Embryonic facial prominence (tissue), 1 donor: ENCODE data around the gene DDX54.

Experiments used
- DNase-seq: peaks from one replicate; pipeline ENCODE4 v3.0.0-alpha.2; 2016; ENCODE audit errors: extremely low spot score

DDX54 gene

GRCh38 chr12:113185180-113186032, at the start of gene DDX54, which contains the start of gene RITA1:
Gene DDX54, minus strand, starts transcription at chr12:113185478. Its CDS starts 27 bp downstream, at chr12:113185451.
Gene RITA1, plus strand, starts transcription at chr12:113185721. Its CDS starts 1,026 bp downstream, at chr12:113186747.
- DNase-seq: peak; percentile 11

GRCh38 chr12:113234483-113234882, 49.2 kb upstream of the DDX54 start:
- no peak for DNase-seq

GRCh38 chr12:113233967-113234366, 48.7 kb upstream of the DDX54 start:
- DNase-seq: no peak

GRCh38 chr12:113232840-113233585, 47.7 kb upstream of the DDX54 start:
- no peak for DNase-seq

GRCh38 chr12:113232089-113232839, 47.0 kb upstream of the DDX54 start:
- no peak for DNase-seq

DNA sequence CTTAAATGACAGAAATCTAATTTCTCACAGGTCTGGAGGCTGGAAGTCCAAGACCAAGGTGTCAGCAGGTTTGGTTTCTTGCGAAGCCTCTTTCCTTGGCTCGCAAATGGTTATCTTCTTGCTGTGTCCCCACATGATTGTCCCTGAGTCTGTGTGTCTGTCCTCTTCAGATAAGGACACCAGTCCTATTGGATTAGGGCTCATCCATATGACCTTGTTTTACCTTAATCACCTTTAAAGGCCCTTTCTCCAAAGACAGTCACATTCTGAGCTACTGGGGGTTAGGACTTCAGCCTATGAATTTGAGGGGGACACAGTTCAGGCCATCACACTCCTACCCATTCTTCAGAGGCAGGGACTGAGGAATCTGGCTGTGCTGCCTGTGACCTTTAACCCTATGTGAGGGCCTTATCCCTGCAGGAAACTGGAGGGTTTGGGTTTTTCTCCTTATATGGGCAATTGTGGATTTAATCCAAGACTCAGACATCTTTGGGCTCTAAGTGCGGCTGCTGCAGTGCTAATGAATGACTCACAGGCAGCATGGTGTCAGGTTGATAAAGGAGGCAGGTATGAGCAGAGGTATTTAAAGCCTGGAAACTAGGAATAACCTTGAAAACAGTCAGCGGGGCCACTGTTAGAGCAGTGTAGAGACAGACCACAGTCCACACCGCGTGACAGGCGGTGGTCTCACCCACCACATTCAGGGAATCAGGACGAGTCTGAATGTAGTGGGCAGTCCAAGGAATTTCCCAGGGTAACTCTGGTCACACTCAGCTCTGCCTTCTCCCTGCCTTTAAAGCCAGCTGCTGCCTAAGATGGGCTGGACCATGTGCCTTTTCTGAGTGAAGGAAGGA, 46.2 kb upstream of the DDX54 start:
- DNase-seq: no peak

DNA sequence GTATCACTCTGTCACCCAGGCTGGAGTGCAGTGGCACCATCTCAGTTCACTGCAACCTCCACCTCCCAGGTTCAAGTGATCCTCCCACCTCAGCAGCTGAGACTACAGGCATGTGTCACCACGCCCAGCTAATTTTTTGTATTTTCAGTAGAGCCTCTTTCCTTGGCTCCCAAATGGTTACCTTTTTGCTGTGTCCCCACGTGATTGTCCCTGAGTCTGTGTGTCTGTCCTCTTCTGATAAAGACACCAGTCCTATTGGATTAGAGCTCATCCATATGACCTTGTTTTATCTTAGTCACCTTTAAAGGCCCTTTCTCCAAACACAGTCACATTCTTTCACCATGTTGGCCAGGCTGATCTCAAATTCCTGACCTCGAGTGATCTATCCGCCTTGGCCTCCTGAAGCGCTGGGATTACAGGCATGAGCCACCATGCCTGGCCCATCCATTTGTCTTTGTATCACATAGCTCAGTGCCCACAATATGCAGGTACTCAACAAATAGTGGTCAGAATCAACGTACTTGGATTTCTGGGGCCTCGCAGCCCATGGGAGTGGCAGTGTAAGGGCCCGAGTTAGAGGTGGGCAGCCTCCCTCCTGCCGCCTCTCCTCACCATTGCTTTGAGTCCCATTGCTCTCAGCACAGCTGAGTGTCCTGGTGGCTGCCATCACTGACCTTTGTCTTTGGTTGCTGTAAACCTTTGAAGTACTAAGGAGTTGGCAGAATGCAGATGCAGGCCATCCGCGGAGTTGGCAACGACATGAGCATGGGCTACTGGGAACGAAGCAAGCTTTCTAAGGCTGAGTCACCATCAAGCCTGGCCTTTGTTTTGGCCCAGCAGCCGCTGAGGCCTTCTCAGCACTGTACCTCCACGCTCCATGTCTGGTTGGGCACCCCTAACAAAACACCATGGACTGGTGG, 45.3 kb upstream of the DDX54 start:
- no peak for DNase-seq

DNA sequence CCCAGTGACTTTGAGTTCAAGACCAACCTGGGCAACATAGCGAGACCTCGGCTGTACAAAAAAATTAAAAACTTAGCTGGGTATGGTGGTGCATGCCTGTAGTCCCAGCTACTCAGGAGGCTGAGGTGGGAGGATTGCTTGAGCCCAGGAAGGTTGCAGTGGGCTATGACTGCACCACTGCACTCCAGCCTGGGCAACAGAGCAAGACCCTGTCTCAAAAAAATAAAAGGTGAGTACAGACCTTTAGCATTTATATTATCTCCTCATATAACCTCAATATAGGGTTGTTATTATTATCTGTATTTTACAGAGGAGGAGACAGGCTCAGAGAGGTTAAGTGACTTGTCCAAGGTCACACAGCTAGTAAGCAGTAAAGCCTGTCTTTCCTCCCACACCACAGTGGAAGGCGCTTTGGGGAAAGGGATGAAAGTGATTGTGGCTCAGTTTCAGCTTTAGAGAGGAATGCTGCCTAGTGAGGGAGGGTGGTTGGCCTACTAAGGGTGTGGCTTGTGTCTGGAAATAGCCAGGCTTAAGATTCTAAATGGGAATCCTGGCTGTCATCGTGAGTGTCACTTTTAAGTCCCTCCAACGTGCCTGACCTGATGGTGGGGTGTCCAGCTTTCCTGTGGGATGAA, 43.2 kb upstream of the DDX54 start:
- DNase-seq: no peak

DNA sequence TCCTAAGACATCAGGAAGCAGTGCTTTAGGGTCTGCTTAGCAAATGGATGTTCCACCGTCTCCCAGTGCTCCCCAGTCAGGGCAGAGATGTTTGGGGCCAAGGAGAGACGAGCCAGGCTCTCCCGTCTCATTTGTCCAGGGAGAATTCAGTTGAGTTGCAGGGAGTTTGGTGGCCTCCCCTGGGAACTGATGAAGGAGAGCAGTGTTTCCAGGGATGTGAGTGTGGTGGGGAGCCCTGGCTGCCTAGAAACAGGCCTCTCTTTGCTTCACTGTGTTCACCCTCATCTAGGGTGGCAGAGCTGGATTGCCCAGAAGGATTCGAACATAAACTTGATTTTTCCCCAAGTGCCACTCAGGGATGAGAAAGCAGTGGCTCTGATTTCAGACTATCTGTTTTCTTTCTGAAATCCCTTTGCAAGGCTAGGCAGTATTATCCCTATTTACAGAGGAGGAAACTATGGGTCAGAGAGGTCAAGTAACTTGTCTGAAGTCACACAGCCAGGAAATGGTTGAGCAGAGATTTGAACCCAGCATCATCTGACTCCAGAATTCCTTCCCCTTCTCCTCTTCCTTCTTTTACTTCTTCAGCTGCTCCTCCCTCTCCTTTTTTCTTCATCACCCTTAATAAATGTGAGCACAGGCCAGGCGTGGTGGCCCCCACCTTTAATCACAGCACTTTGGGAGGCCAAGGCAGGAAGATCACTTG, 42.6 kb upstream of the DDX54 start:
- no peak for DNase-seq

DNA sequence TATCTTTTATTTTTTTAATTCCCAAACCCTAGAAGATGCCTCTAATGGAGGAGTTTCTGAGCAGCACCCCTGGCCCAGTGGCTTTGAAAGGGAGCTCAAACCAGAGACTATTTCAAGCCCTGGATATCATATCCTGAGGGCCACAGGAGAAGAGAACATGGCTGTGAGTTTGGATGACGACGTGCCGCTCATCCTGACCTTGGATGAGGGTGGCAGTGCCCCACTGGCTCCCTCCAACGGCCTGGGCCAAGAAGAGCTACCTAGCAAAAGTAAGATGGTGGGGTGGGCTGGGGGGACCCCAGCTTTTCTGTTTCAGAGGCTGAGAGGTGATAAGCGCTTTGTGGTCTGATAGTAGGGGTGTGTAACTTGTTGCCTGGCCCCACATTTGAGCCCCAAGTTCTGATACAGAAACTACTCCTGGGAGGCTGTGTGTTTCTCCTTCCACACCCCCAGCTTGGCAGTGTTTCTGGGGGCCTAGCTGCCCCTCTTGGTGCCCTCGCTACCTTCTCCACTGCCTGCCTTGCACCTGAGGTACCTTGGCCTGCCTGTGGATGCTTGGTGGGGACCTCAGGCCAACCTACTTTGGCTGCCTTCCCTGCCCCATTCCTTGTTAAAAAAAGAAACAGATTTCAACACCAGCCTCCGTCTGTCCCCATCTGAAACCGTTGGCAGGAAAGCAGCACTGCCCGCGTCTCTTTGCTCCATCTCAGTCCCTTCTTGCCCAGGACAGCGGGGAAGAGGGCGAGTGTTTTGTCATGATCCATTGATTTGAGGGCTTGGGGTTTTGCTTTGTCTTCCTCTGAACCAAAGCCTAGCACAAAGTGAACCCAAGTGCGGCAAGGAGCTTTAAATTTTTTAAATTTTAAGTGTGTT, 41.7 kb upstream of the DDX54 start:
- no peak for DNase-seq

- DNase-seq: no peak
Observed at GRCh38 chr12:113224955-113225354, 39.7 kb upstream of the DDX54 start.

DNA sequence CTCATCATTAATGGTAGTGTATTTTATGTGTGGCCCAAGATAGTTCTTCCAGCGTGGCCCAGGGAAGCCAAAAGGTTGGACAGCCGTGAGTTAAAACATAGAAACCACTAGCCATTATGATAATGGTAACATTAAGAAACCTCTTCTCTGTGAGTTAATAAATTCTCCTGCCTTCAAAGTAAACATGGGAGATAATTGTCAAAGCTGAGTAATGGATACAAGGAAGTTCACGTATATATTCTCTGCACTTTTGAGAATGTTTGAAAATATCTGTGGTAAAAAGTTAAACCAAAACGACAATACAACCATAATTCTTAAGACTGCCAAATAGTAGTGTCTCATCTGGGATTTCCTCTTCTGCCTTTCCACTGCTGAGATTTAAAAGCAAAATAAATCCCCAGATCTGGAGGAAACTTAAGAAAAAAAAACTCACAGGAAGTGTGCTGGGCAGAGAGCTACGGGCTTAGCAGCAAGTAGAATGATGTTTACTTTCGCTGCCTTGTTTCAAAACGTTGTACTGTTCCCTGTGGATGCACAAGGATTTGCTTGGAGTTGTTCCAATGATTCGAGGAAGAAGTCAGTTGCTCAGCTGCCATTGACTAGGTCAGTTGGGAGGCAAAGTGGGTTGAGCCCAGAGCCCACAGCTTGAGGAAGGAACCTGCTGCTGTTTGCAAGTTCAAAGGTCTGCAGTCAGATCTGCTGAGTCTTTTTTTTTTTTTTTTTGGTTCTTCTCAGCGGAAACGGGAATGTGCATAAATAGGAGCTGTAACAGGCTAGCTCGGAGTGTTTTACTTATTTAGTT, 37.7 kb upstream of the DDX54 start:
- DNase-seq: no peak

DNA sequence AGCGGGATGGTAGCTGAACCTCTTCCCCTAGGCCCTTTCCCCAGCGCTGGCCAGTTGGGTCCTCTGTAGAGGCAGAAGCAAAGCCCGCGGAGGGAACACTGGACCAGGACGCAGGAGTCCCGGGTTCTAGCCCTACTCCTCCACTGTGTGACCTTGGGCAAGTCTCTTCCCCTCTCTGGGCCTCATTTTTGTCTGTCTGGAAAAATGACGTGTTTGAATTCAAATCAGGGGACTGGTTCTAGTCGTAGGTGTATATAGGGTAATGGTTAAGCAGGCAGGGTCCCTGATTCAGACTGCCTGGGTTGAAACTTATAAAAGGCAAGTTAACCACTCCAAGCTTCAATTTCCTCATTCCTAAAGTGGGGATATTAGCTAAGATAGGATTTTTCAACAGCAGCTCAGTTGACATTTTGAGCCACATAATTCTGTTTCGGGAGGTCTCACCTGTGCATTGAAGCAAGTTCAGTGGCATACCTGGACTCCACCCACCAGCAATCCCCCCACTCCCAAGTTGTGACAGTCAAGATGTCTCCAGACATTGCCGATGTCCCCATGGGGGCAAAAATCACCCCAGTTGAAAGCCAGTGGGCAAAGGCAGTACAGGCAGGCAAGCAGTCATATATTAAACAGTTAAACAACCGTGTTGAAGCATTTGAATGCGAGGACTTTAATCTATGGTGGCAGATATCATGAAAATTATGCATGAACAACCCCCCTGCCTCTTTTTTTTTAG, 36.9 kb upstream of the DDX54 start:
- no peak for DNase-seq

- peak; percentile 99 for DNase-seq
Observed at GRCh38 chr12:113221181-113221996, 36.1 kb upstream of the DDX54 start, which contains the start of gene TPCN1. Gene TPCN1, plus strand, starts transcription at chr12:113221464. Its CDS starts 5,389 bp downstream, at chr12:113226853.

- DNase-seq: no peak
Observed at GRCh38 chr12:113220593-113221180, 35.4 kb upstream of the DDX54 start.
